Neural progenitor cell (in vitro differentiated cells): ENCODE results near the gene C5orf52.

ENCODE experiments used
- CTCF ChIP-seq: fragments of 200-600 bp; sonication (generic); IDR thresholded peaks from 2 replicates; pipeline ENCODE4 v1.5.1; 2017; ENCODE audit warnings: antibody characterized with exemption, mild to moderate bottlenecking
- EZH2 ChIP-seq: fragments of 200-600 bp; sonication (generic); IDR thresholded peaks from 2 replicates; pipeline ENCODE4 v1.6.1; 2017; ENCODE audit warnings: antibody characterized with exemption, mild to moderate bottlenecking, moderate library complexity

GRCh38 chr5:157652377-157652692 lies 19.0 kb upstream of the C5orf52 start, which contains the start of gene SOX30:
- TF ChIP-seq CTCF (no peak), EZH2 (no peak)
